Uterus (tissue), 2 donors: ENCODE results near the gene COL23A1.

Experiments used
- CTCF ChIP-seq, 4 experiments: fragments of 200-600 bp in 2 of 4; fragments of 450-650 bp in 2 of 4; sonication (generic) in 2 of 4; IDR thresholded peaks; one replicate each; pipeline ENCODE4 v1.5.1; 2016 to 2019; ENCODE audit warnings: antibody characterized with exemption in 4 of 4, mild to moderate bottlenecking in 2 of 4, moderate library complexity in 1 of 4
- POLR2A ChIP-seq, 2 donors: fragments of 450-650 bp; IDR thresholded peaks; one replicate each; pipeline ENCODE4 v1.6.1; 2016; ENCODE audit warnings: antibody characterized with exemption in 2 of 2, mild to moderate bottlenecking in 1 of 2, moderate library complexity in 1 of 2

- TF ChIP-seq POLR2A (IDR thresholded peaks at IDR 0.05) (no peak), CTCF (IDR thresholded peaks at IDR 0.05) (no peak)
Observed at GRCh38 chr5:178198706-178199105, 391.5 kb downstream of the COL23A1 start.
